Measurements from ENCODE around the gene PRKAG2.

Gene PRKAG2

GRCh38 chr7:151893405-151893923 lies 16.5 kb upstream of the PRKAG2 start:
- Histone ChIP-seq H3K27me3 (ENCODE audit: insufficient read depth, low read length) (peaks cover 5% of the 10 kb centered on the region), H3K4me1 (ENCODE audit: insufficient read depth, low read length, severe bottlenecking) (no peaks in the 10 kb centered on the region), H3K36me3 (ENCODE audit: insufficient read depth, low read length) (no peaks in the 10 kb centered on the region), H2AFZ (ENCODE audit: low read length) (no peak overlapping the region), H3K9me3 (ENCODE audit: low read length) (no peaks in the 10 kb centered on the region), H3K4me3 (ENCODE audit: low read depth, low read length, poor library complexity, severe bottlenecking) (no peak overlapping the region), H3K79me2 (ENCODE audit: insufficient read depth, low read length) (no peaks in the 10 kb centered on the region), H3K9ac (ENCODE audit: low read length) (no peak overlapping the region), H3F3A (ENCODE audit: insufficient read depth, low read length) (no peaks in the 10 kb centered on the region), H4K20me1 (ENCODE audit: insufficient read depth, low read length) (no peaks in the 10 kb centered on the region), H3K9me2 (ENCODE audit: low read depth, low read length) (no peaks in the 10 kb centered on the region), H3K27ac (ENCODE audit: low read depth, low read length, poor library complexity, severe bottlenecking) (no peak overlapping the region), H3K4me2 (ENCODE audit: low read length) (no peak overlapping the region)
- TF ChIP-seq CTCF (IDR thresholded peaks at IDR 0.05; ENCODE audit: low read length) (no peak), EZH2 (IDR thresholded peaks at IDR 0.05; ENCODE audit: borderline replicate concordance, low read length) (no peak)

GRCh38 chr7:151891753-151892152 lies 14.8 kb upstream of the PRKAG2 start:
- H2AFZ ChIP-seq (ENCODE audit: low read length) = no peak overlapping the region
- H3K4me1 ChIP-seq (ENCODE audit: insufficient read depth, low read length, severe bottlenecking) = no peaks in the 10 kb centered on the region
- H3K27me3 ChIP-seq (ENCODE audit: insufficient read depth, low read length) = peaks cover 5% of the 10 kb centered on the region
- H4K20me1 ChIP-seq (ENCODE audit: insufficient read depth, low read length) = no peaks in the 10 kb centered on the region
- H3K9me3 ChIP-seq (ENCODE audit: low read length) = no peaks in the 10 kb centered on the region
- no peaks in the 10 kb centered on the region for H3K36me3 ChIP-seq (ENCODE audit: insufficient read depth, low read length)
- H3K4me3 ChIP-seq (ENCODE audit: low read depth, low read length, poor library complexity, severe bottlenecking) = no peak overlapping the region
- H3K79me2 ChIP-seq (ENCODE audit: insufficient read depth, low read length) = no peaks in the 10 kb centered on the region
- TF ChIP-seq CTCF (IDR thresholded peaks at IDR 0.05; ENCODE audit: low read length) = no peak
- no peak for TF ChIP-seq EZH2 (IDR thresholded peaks at IDR 0.05; ENCODE audit: borderline replicate concordance, low read length)
- H3K9me2 ChIP-seq (ENCODE audit: low read depth, low read length) = no peaks in the 10 kb centered on the region
- H3F3A ChIP-seq (ENCODE audit: insufficient read depth, low read length) = no peaks in the 10 kb centered on the region
- H3K4me2 ChIP-seq (ENCODE audit: low read length) = no peak overlapping the region
- no peak overlapping the region for H3K27ac ChIP-seq (ENCODE audit: low read depth, low read length, poor library complexity, severe bottlenecking)
- no peak overlapping the region for H3K9ac ChIP-seq (ENCODE audit: low read length)

- peaks cover 5% of the 10 kb centered on the region for H3K27me3 ChIP-seq (ENCODE audit: insufficient read depth, low read length)
- no peaks in the 10 kb centered on the region for H3K79me2 ChIP-seq (ENCODE audit: insufficient read depth, low read length)
- no peaks in the 10 kb centered on the region for H3F3A ChIP-seq (ENCODE audit: insufficient read depth, low read length)
- no peak overlapping the region for H3K4me3 ChIP-seq (ENCODE audit: low read depth, low read length, poor library complexity, severe bottlenecking)
- no peaks in the 10 kb centered on the region for H3K36me3 ChIP-seq (ENCODE audit: insufficient read depth, low read length)
- H3K9me3 ChIP-seq (ENCODE audit: low read length) = no peaks in the 10 kb centered on the region
- H3K27ac ChIP-seq (ENCODE audit: low read depth, low read length, poor library complexity, severe bottlenecking) = no peak overlapping the region
- no peaks in the 10 kb centered on the region for H3K4me1 ChIP-seq (ENCODE audit: insufficient read depth, low read length, severe bottlenecking)
- TF ChIP-seq CTCF (IDR thresholded peaks at IDR 0.05; ENCODE audit: low read length) = no peak
- no peak for TF ChIP-seq EZH2 (IDR thresholded peaks at IDR 0.05; ENCODE audit: borderline replicate concordance, low read length)
- H4K20me1 ChIP-seq (ENCODE audit: insufficient read depth, low read length) = no peaks in the 10 kb centered on the region
- no peaks in the 10 kb centered on the region for H3K9me2 ChIP-seq (ENCODE audit: low read depth, low read length)
- H3K9ac ChIP-seq (ENCODE audit: low read length) = no peak overlapping the region
- H2AFZ ChIP-seq (ENCODE audit: low read length) = no peak overlapping the region
- H3K4me2 ChIP-seq (ENCODE audit: low read length) = no peak overlapping the region
These were observed 14.3 kb upstream of the PRKAG2 start for GRCh38 chr7:151891182-151891581.

Data from OCI-LY1 (cell line).